A673 (cell line): ENCODE measurements around the gene MRNIP.

Source experiments
- EZH2 ChIP-seq: fragments of 200-600 bp; sonication (generic); IDR thresholded peaks from 2 replicates; pipeline ENCODE4 v1.6.1; 2017; ENCODE audit warnings: borderline replicate concordance, low read depth, mild to moderate bottlenecking, mixed read lengths, antibody characterized with exemption, low read length; ENCODE audit not compliant: poor library complexity, severe bottlenecking
- TF ChIP-seq, protein P1 (sequence below): fragments of 300-800, 200-600 bp; sonication (generic); conservative IDR thresholded peaks from 2 replicates; pipeline ENCODE4 v1.5.1; 2017; ENCODE audit warnings: low read depth, mild to moderate bottlenecking, antibody characterized with exemption, low read length, moderate library complexity, mixed read lengths

DNA sequence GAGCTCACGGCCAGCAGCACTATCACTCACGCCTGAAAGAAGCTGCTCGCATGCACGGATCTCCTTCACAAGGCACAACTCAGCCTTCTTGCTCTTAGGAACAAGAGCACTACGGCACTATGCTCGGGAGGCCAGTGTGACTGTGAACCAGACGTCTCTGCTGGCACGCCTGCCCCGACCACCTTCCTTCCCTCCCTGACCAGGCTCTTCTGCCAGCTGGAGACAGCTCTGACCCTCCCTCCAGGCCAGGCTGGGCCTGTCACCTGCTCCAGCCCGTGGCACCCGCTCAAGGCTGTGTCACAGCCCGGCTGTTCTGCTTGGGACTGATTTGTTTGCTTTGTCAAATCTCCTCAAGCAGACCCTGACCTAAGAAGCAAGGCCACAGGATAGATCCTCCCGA, 42.1 kb upstream of the MRNIP start:
- TF ChIP-seq, protein P1, sequence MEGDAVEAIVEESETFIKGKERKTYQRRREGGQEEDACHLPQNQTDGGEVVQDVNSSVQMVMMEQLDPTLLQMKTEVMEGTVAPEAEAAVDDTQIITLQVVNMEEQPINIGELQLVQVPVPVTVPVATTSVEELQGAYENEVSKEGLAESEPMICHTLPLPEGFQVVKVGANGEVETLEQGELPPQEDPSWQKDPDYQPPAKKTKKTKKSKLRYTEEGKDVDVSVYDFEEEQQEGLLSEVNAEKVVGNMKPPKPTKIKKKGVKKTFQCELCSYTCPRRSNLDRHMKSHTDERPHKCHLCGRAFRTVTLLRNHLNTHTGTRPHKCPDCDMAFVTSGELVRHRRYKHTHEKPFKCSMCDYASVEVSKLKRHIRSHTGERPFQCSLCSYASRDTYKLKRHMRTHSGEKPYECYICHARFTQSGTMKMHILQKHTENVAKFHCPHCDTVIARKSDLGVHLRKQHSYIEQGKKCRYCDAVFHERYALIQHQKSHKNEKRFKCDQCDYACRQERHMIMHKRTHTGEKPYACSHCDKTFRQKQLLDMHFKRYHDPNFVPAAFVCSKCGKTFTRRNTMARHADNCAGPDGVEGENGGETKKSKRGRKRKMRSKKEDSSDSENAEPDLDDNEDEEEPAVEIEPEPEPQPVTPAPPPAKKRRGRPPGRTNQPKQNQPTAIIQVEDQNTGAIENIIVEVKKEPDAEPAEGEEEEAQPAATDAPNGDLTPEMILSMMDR: no peak
- no peak for TF ChIP-seq EZH2
